HepG2 (cell line): ENCODE measurements around the gene TC2N. TPM values are rescaled to one million over a fixed set of nuclear protein-coding genes. Genes with fewer than 3 reads are reported as not detected.

Experiments
- ATAC-seq: fragments of 200-7000 bp; cut with Tn5 transposase; 3 replicates; pipeline ENCODE4 v1.9.1; 2020; ENCODE audit warnings: mild to moderate bottlenecking, moderate library complexity
- BruUV-seq: library from RNA; stranded (reverse); fragments of 400-500 nt; replicated peaks from 2 replicates; lab custom pipeline; 2021; lab: Mats Ljungman, UMichigan
- CTCF ChIA-PET: fragments of 300-600 bp; formaldehyde crosslinking; extraction: SDS; loops from one replicate; lab custom pipeline; 2021; ENCODE audit warnings: low total read pairs, inconsistent platforms, low intra/inter-chr PET ratio; lab: Yijun Ruan, JAX
- POLR2A ChIA-PET: fragments of 350-600 bp; sonication (Branson Sonifier 250); formaldehyde crosslinking; loops from one replicate; lab custom pipeline; 2020; ENCODE audit warnings: antibody characterized with exemption, inconsistent platforms; lab: Yijun Ruan, JAX
- DNase-seq: peaks from one replicate; pipeline ENCODE4 v3.0.0-alpha.2; 2015; ENCODE audit warnings: low spot score
- FAIRE-seq: peaks from 3 replicates; lab custom pipeline; 2011; peaks lifted over from hg19 to GRCh38; lab: Jason Lieb, UNC
- H2AFZ ChIP-seq: one replicate; pipeline ENCODE4 v1.6.1; 2011; ENCODE audit warnings: low read length, inconsistent platforms
- H3K27ac ChIP-seq: fragments of 300-600 bp; 3 replicates; pipeline ENCODE4 v1.8.0; 2011; ENCODE audit warnings: mixed run types, mild to moderate bottlenecking, mixed read lengths, low read length, inconsistent platforms; ENCODE audit not compliant: insufficient read depth; ENCODE audit errors: extremely low read length
- H3K27me3 ChIP-seq, 2 experiments: fragments of 200-600 bp in 1 of 2; 2 replicates in 1 of 2; 3 replicates in 1 of 2; pipeline versions ENCODE4 v1.6.0 to v1.8.0; 2011; ENCODE audit warnings: low read length in 2 of 2, mild to moderate bottlenecking in 2 of 2, moderate library complexity in 2 of 2, inconsistent platforms in 1 of 2; ENCODE audit not compliant: insufficient read depth in 2 of 2, control insufficient read depth in 1 of 2
- H3K36me3 ChIP-seq, 2 experiments: fragments of 200-600 bp in 1 of 2; replicated peaks in 1 of 2; 2 replicates in 1 of 2; 3 replicates in 1 of 2; pipeline versions ENCODE4 v1.5.1 to v1.8.0; 2011; ENCODE audit warnings: low read length in 2 of 2, inconsistent platforms in 1 of 2; ENCODE audit not compliant: insufficient read depth in 2 of 2, control insufficient read depth in 1 of 2
- H3K4me1 ChIP-seq: 2 replicates; pipeline ENCODE4 v1.5.1; 2012; ENCODE audit warnings: low read length, inconsistent platforms; ENCODE audit not compliant: insufficient read depth
- H3K4me2 ChIP-seq: 2 replicates; pipeline ENCODE4 v1.6.0; 2011; ENCODE audit warnings: low read depth, low read length, inconsistent platforms
- H3K4me3 ChIP-seq, 3 experiments: fragments of 200-600 bp in 1 of 3; sonication (generic), shearing (Covaris generic) in 1 of 3; replicated peaks in 1 of 3; 2 replicates each; pipeline ENCODE4 v1.5.1; 2011 to 2016; ENCODE audit warnings: low read length in 3 of 3, inconsistent platforms in 2 of 3, low read depth in 2 of 3, mild to moderate bottlenecking in 2 of 3, control low read depth in 1 of 3, mixed read lengths in 1 of 3; ENCODE audit not compliant: insufficient read depth in 1 of 3
- H3K79me2 ChIP-seq: one replicate; pipeline ENCODE4 v1.6.1; 2011; ENCODE audit warnings: low read length, inconsistent platforms; ENCODE audit not compliant: insufficient read depth
- H3K9ac ChIP-seq: 2 replicates; pipeline ENCODE4 v1.6.0; 2011; ENCODE audit warnings: mild to moderate bottlenecking, low read depth, low read length, inconsistent platforms; ENCODE audit not compliant: insufficient read depth
- H3K9me3 ChIP-seq: 2 replicates; pipeline ENCODE4 v1.5.1; 2012; ENCODE audit warnings: mild to moderate bottlenecking, low read length
- H4K20me1 ChIP-seq: 2 replicates; pipeline ENCODE4 v1.6.0; 2011; ENCODE audit warnings: inconsistent platforms, mild to moderate bottlenecking, low read length, moderate library complexity; ENCODE audit not compliant: insufficient read depth
- ARID2 ChIP-seq: sonication (generic); formaldehyde crosslinking; IDR thresholded peaks from 2 replicates; pipeline ENCODE4 v1.8.1; 2022; ENCODE audit warnings: mild to moderate bottlenecking, missing genetic modification reagents, borderline replicate concordance
- BORCS8-MEF2B ChIP-seq: sonication (generic); formaldehyde crosslinking; IDR thresholded peaks from 2 replicates; pipeline ENCODE4 v1.8.0; 2022; ENCODE audit warnings: mild to moderate bottlenecking, missing genetic modification reagents
- CBX1 ChIP-seq: IDR thresholded peaks from one replicate; pipeline ENCODE4 v1.6.1; 2016; ENCODE audit warnings: antibody characterized with exemption, low read depth
- HOXA5 ChIP-seq: sonication (generic); formaldehyde crosslinking; IDR thresholded peaks from 2 replicates; pipeline ENCODE4 v1.4.0; 2020; ENCODE audit warnings: missing genetic modification reagents
- MIXL1 ChIP-seq: IDR thresholded peaks from 2 replicates; pipeline ENCODE4 v1.6.1; 2016
- NFIC ChIP-seq: IDR thresholded peaks from 2 replicates; pipeline ENCODE4 v1.6.1; 2012; ENCODE audit warnings: mild to moderate bottlenecking, low read length, inconsistent platforms
- POLR2G ChIP-seq: fragments of 200-400 bp; formaldehyde crosslinking; IDR thresholded peaks from 2 replicates; pipeline ENCODE4 v1.6.1; 2018; ENCODE audit warnings: mild to moderate bottlenecking, low read depth, low read length, moderate library complexity
- SRSF4 ChIP-seq: fragments of 200-400 bp; formaldehyde crosslinking; IDR thresholded peaks from one replicate; pipeline ENCODE4 v1.6.1; 2018; ENCODE audit warnings: mild to moderate bottlenecking, low read depth, low read length, moderate library complexity; ENCODE audit not compliant: poor library complexity, severe bottlenecking
- ZFX ChIP-seq: sonication (generic); formaldehyde crosslinking; IDR thresholded peaks from 2 replicates; pipeline ENCODE4 v1.4.0; 2020; ENCODE audit warnings: mild to moderate bottlenecking, low read depth, missing genetic modification reagents, moderate library complexity
- ZNF224 ChIP-seq: sonication (generic); formaldehyde crosslinking; IDR thresholded peaks from 2 replicates; pipeline ENCODE4 v1.5.0; 2020; ENCODE audit warnings: mild to moderate bottlenecking, missing genetic modification reagents
- ZNF230 ChIP-seq: sonication (generic); formaldehyde crosslinking; IDR thresholded peaks from 2 replicates; pipeline ENCODE4 v1.4.0; 2020; ENCODE audit warnings: mild to moderate bottlenecking, missing genetic modification reagents
- ZNF558 ChIP-seq: sonication (generic); formaldehyde crosslinking; IDR thresholded peaks from 2 replicates; pipeline ENCODE4 v1.9.0; 2022; ENCODE audit warnings: mild to moderate bottlenecking, missing genetic modification reagents, borderline replicate concordance
- ZNF747 ChIP-seq: sonication (generic); formaldehyde crosslinking; IDR thresholded peaks from 2 replicates; pipeline ENCODE4 v1.8.1; 2023; ENCODE audit warnings: missing genetic modification reagents, mild to moderate bottlenecking, borderline replicate concordance
- ZNF790 ChIP-seq: sonication (generic); formaldehyde crosslinking; IDR thresholded peaks from 2 replicates; pipeline ENCODE4 v1.8.0; 2022; ENCODE audit warnings: missing genetic modification reagents, mild to moderate bottlenecking, borderline replicate concordance
- WGBS: methylation state at CpG from one replicate; pipeline ENCODE4 v1.1.6; 2017; ENCODE audit warnings: low lambda C conversion rate; 5-methylcytosine and 5-hydroxymethylcytosine counted together
- in situ Hi-C: cut with HindIII; loops from 2 replicates; pipeline ENCODE4 v1.10.0; 2017; ENCODE audit warnings: low pct_unique_long_range_greater_than_20kb; ENCODE audit not compliant: extremely low pct_ligation_motif_present
- intact Hi-C: fragments of 100-400 bp; cut with micrococcal nuclease; formaldehyde crosslinking; loops from one replicate; pipeline ENCODE4 v1.10.0; 2022; ENCODE audit not compliant: unreplicated experiment
- polyA plus RNA-seq, 8 experiments: library from polyadenylated mRNA; depleted of rRNA in 3 of 8; stranded (reverse) in 7 of 8; unstranded in 1 of 8; fragments of >200 nt; fragmentation: Illumina TruSeq in 4 of 8; extraction: Trizol in 4 of 8; gene quantifications; 2 replicates each; pipeline versions ENCODE4 v1.2.1 to v1.2.3, GENCODE V29; 2011 to 2016; ENCODE audit warnings: low read depth in 4 of 8, missing spikeins in 1 of 8, mixed read lengths in 1 of 8; ENCODE audit not compliant: insufficient read depth in 1 of 8
- total RNA-seq, 5 experiments: library from RNA; depleted of rRNA; stranded (reverse); fragments of >200 nt; fragmentation: Illumina TruSeq; extraction: Trizol; gene quantifications; 2 replicates each; pipeline ENCODE4 v1.2.3, GENCODE V29; 2016; ENCODE audit warnings: low read depth in 1 of 5
- TF ChIP-seq, protein P1 (sequence below): sonication (generic); formaldehyde crosslinking; IDR thresholded peaks from 2 replicates; pipeline ENCODE4 v1.4.0; 2020; ENCODE audit warnings: missing genetic modification reagents
- TF ChIP-seq, protein P2 (sequence below): IDR thresholded peaks from 2 replicates; pipeline ENCODE4 v1.6.1; 2016; ENCODE audit warnings: low read depth, control low read depth
- TF ChIP-seq, protein P3 (sequence below): sonication (generic); formaldehyde crosslinking; IDR thresholded peaks from 2 replicates; pipeline ENCODE4 v1.8.0; 2022; ENCODE audit warnings: mild to moderate bottlenecking, missing genetic modification reagents

Gene TC2N
- total and polyA plus RNA-seq, 2 of the 13 experiments (the other 11 are each of a cell fraction or from before 2014, with no cell fraction given): 0.03 TPM; not detected in 1

DNA sequence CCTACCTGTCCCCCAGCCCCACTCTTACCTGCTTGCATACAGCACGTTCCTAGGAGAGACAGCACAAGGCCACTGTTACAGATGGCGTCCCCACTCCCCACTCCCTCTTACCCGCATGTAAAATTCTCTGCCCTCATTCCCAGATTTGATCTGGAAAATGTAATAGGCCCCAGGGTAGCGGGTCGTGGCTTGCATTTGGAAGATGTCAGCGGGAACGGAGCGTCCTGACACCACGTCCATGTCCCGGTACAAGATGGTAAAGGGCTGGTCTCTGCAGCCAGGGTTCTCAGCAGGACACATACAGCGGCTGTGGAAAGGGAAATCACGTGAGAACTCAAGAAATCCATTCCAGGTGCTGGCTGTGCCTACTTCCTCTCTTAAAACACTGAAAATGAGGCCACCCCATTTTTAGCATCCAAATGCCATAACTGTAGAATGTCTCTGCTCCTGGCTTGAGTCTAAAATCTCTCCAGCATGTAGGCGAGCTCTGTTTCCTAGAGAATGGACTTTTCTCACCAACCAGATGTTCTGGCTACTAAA lies 10.1 kb upstream of the TC2N start:
- Histone ChIP-seq H3K4me1 (peaks cover 21% of the 10 kb centered on the region), H3K9ac (no peak overlapping the region), H2AFZ (no peak overlapping the region), H3K36me3 (no peaks in the 10 kb centered on the region), H3K79me2 (no peaks in the 10 kb centered on the region), H3K27me3 (no peaks in the 10 kb centered on the region), H3K4me3 (no peak overlapping the region), H4K20me1 (no peaks in the 10 kb centered on the region), H3K4me2 (no peak overlapping the region), H3K27ac (no peak overlapping the region), H3K9me3 (no peaks in the 10 kb centered on the region)
- in situ Hi-C loops (no loop called here), intact Hi-C loops (no loop called here)
- ATAC-seq (no peak), DNase-seq (no peak), FAIRE-seq (no peak)
- ChIA-PET CTCF (no interaction called here), POLR2A (no interaction called here)
- no TSS peak for BruUV-seq
- TF ChIP-seq CBX1 (no peak), SRSF4 (no peak), POLR2G (no peak), HOXA5 (CRISPR knock-in tag) (no peak), ZNF224 (CRISPR knock-in tag) (no peak), NFIC (no peak), ZNF747 (CRISPR knock-in tag) (no peak), BORCS8-MEF2B (CRISPR knock-in tag) (no peak), ZNF790 (CRISPR knock-in tag) (no peak), ZNF558 (CRISPR knock-in tag) (no peak), ARID2 (CRISPR knock-in tag) (no peak), MIXL1 (CRISPR knock-in tag) (no peak), ZFX (CRISPR knock-in tag) (no peak), ZNF230 (CRISPR knock-in tag) (no peak)
- TF ChIP-seq, protein P1, sequence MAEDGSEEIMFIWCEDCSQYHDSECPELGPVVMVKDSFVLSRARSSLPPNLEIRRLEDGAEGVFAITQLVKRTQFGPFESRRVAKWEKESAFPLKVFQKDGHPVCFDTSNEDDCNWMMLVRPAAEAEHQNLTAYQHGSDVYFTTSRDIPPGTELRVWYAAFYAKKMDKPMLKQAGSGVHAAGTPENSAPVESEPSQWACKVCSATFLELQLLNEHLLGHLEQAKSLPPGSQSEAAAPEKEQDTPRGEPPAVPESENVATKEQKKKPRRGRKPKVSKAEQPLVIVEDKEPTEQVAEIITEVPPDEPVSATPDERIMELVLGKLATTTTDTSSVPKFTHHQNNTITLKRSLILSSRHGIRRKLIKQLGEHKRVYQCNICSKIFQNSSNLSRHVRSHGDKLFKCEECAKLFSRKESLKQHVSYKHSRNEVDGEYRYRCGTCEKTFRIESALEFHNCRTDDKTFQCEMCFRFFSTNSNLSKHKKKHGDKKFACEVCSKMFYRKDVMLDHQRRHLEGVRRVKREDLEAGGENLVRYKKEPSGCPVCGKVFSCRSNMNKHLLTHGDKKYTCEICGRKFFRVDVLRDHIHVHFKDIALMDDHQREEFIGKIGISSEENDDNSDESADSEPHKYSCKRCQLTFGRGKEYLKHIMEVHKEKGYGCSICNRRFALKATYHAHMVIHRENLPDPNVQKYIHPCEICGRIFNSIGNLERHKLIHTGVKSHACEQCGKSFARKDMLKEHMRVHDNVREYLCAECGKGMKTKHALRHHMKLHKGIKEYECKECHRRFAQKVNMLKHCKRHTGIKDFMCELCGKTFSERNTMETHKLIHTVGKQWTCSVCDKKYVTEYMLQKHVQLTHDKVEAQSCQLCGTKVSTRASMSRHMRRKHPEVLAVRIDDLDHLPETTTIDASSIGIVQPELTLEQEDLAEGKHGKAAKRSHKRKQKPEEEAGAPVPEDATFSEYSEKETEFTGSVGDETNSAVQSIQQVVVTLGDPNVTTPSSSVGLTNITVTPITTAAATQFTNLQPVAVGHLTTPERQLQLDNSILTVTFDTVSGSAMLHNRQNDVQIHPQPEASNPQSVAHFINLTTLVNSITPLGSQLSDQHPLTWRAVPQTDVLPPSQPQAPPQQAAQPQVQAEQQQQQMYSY: no peak
- TF ChIP-seq, protein P2, sequence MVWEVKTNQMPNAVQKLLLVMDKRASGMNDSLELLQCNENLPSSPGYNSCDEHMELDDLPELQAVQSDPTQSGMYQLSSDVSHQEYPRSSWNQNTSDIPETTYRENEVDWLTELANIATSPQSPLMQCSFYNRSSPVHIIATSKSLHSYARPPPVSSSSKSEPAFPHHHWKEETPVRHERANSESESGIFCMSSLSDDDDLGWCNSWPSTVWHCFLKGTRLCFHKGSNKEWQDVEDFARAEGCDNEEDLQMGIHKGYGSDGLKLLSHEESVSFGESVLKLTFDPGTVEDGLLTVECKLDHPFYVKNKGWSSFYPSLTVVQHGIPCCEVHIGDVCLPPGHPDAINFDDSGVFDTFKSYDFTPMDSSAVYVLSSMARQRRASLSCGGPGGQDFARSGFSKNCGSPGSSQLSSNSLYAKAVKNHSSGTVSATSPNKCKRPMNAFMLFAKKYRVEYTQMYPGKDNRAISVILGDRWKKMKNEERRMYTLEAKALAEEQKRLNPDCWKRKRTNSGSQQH (CRISPR knock-in tag): no peak
- TF ChIP-seq, protein P3, sequence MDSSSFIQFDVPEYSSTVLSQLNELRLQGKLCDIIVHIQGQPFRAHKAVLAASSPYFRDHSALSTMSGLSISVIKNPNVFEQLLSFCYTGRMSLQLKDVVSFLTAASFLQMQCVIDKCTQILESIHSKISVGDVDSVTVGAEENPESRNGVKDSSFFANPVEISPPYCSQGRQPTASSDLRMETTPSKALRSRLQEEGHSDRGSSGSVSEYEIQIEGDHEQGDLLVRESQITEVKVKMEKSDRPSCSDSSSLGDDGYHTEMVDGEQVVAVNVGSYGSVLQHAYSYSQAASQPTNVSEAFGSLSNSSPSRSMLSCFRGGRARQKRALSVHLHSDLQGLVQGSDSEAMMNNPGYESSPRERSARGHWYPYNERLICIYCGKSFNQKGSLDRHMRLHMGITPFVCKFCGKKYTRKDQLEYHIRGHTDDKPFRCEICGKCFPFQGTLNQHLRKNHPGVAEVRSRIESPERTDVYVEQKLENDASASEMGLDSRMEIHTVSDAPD (CRISPR knock-in tag): no peak
- WGBS: 81% methylated on average over 13 of the region's 13 CpGs
